SK-N-SH (cell line): ENCODE measurements around the gene CCL4. TPM values are rescaled to one million over a fixed set of nuclear protein-coding genes. Genes with fewer than 3 reads are reported as not detected.

Experiments used
- CTCF ChIA-PET: fragments of 300-600, 350-600 bp; formaldehyde crosslinking; extraction: SDS; loops from one replicate; lab custom pipeline; 2021; lab: Yijun Ruan, JAX
- POLR2A ChIA-PET: fragments of 350-600 bp; sonication (Branson Sonifier 250); formaldehyde crosslinking; extraction: SDS; loops from one replicate; lab custom pipeline; 2020; ENCODE audit warnings: antibody characterized with exemption, inconsistent platforms; lab: Yijun Ruan, JAX
- DNase-seq: peaks from one replicate; pipeline ENCODE4 v3.0.0; 2012
- H2AFZ ChIP-seq: fragments of 200-600 bp; sonication (generic); 2 replicates; pipeline ENCODE4 v1.8.1; 2016; ENCODE audit warnings: antibody characterized with exemption, mild to moderate bottlenecking, low read depth
- H3F3A ChIP-seq: fragments of 200-600 bp; sonication (generic); replicated peaks from 2 replicates; pipeline ENCODE3; 2016; ENCODE audit warnings: antibody characterized with exemption, mild to moderate bottlenecking; ENCODE audit not compliant: insufficient read depth
- H3K27ac ChIP-seq, 2 experiments: fragments of 200-500 bp in 1 of 2; fragments of 200-600 bp in 1 of 2; sonication (Bioruptor generic) in 1 of 2; sonication (generic), shearing (Covaris generic) in 1 of 2; 2 replicates each; pipeline versions ENCODE4 v1.5.1 to v1.6.1; 2014 to 2016; ENCODE audit warnings: low read depth in 2 of 2, inconsistent platforms in 1 of 2, low read length in 1 of 2, mild to moderate bottlenecking in 1 of 2, mixed read lengths in 1 of 2
- H3K27me3 ChIP-seq: fragments of 200-600 bp; sonication (generic), shearing (Covaris generic); 2 replicates; pipeline ENCODE4 v1.6.1; 2016; ENCODE audit warnings: mixed run types; ENCODE audit not compliant: insufficient read depth
- H3K36me3 ChIP-seq, 2 experiments: fragments of 200-500 bp in 1 of 2; fragments of 200-600 bp in 1 of 2; sonication (Bioruptor generic) in 1 of 2; sonication (generic) in 1 of 2; replicated peaks in 1 of 2; 2 replicates each; pipeline versions ENCODE3 to v1.5.1; 2014 to 2016; ENCODE audit warnings: low read length in 1 of 2, mild to moderate bottlenecking in 1 of 2; ENCODE audit not compliant: insufficient read depth in 2 of 2, control insufficient read depth in 1 of 2
- H3K4me1 ChIP-seq, 2 experiments: fragments of 200-500 bp in 1 of 2; fragments of 200-600 bp in 1 of 2; sonication (Bioruptor generic) in 1 of 2; sonication (generic), shearing (Covaris generic) in 1 of 2; 2 replicates each; pipeline versions ENCODE4 v1.5.1 to v1.6.1; 2014 to 2016; ENCODE audit warnings: low read depth in 1 of 2, low read length in 1 of 2, mixed run types in 1 of 2; ENCODE audit not compliant: insufficient read depth in 2 of 2, control insufficient read depth in 1 of 2
- H3K4me2 ChIP-seq: fragments of 200-600 bp; sonication (generic), shearing (Covaris generic); 2 replicates; pipeline ENCODE4 v1.6.1; 2017; ENCODE audit warnings: mixed run types
- H3K4me3 ChIP-seq, 2 experiments: fragments of 200-500 bp in 1 of 2; fragments of 200-600 bp in 1 of 2; sonication (Bioruptor generic) in 1 of 2; sonication (generic), shearing (Covaris generic) in 1 of 2; 2 replicates each; pipeline versions ENCODE4 v1.5.1 to v1.8.1; 2014 to 2016; ENCODE audit warnings: low read depth in 2 of 2, inconsistent platforms in 1 of 2, low read length in 1 of 2, mild to moderate bottlenecking in 1 of 2, mixed read lengths in 1 of 2, moderate library complexity in 1 of 2
- H3K79me2 ChIP-seq: fragments of 200-600 bp; sonication (generic); 2 replicates; pipeline ENCODE4 v1.8.1; 2017; ENCODE audit warnings: mild to moderate bottlenecking; ENCODE audit not compliant: insufficient read depth
- H3K9ac ChIP-seq: fragments of 200-600 bp; sonication (generic); 2 replicates; pipeline ENCODE4 v1.6.1; 2017; ENCODE audit warnings: mixed run types
- H3K9me2 ChIP-seq: fragments of 200-600 bp; sonication (generic); 2 replicates; pipeline ENCODE4 v1.6.1; 2017; ENCODE audit warnings: mixed run types
- H3K9me3 ChIP-seq: fragments of 200-600 bp; sonication (generic); 2 replicates; pipeline ENCODE4 v1.6.1; 2017; ENCODE audit warnings: mixed run types, mild to moderate bottlenecking, moderate library complexity
- H4K20me1 ChIP-seq: fragments of 200-600 bp; sonication (generic); 2 replicates; pipeline ENCODE4 v1.6.1; 2017; ENCODE audit warnings: mild to moderate bottlenecking, mixed run types; ENCODE audit not compliant: insufficient read depth
- ELF1 ChIP-seq: IDR thresholded peaks from 2 replicates; pipeline ENCODE4 v1.4.0; 2012
- FOXM1 ChIP-seq: IDR thresholded peaks from 2 replicates; pipeline ENCODE4 v1.4.0; 2012; ENCODE audit warnings: low read depth, mild to moderate bottlenecking
- GATA2 ChIP-seq: sonication (generic); formaldehyde crosslinking; IDR thresholded peaks from 2 replicates; pipeline ENCODE4 v1.5.0; 2020; ENCODE audit warnings: mild to moderate bottlenecking, missing genetic modification reagents
- JUND ChIP-seq: IDR thresholded peaks from 2 replicates; pipeline ENCODE4 v1.4.0; 2012
- MXI1 ChIP-seq: IDR thresholded peaks from 2 replicates; pipeline ENCODE4 v1.6.1; 2012; ENCODE audit warnings: mild to moderate bottlenecking, low read depth, low read length, improper control_type of control experiment
- NFIC ChIP-seq: IDR thresholded peaks from 2 replicates; pipeline ENCODE4 v1.4.0; 2012; ENCODE audit warnings: borderline replicate concordance
- RFX5 ChIP-seq: IDR thresholded peaks from 2 replicates; pipeline ENCODE4 v1.6.1; 2012; ENCODE audit warnings: mild to moderate bottlenecking, improper control_type of control experiment, low read length
- RXRA ChIP-seq: IDR thresholded peaks from 2 replicates; pipeline ENCODE4 v1.4.0; 2012; ENCODE audit warnings: low read depth, mild to moderate bottlenecking, borderline replicate concordance
- SIN3A ChIP-seq: IDR thresholded peaks from 2 replicates; pipeline ENCODE4 v1.6.1; 2012; ENCODE audit warnings: low read depth, mild to moderate bottlenecking, low read length, moderate library complexity, borderline replicate concordance
- SMC3 ChIP-seq: IDR thresholded peaks from 2 replicates; pipeline ENCODE4 v1.6.1; 2012; ENCODE audit warnings: low read depth, low read length, improper control_type of control experiment
- TAF1 ChIP-seq: IDR thresholded peaks from 2 replicates; pipeline ENCODE4 v1.6.1; 2012; ENCODE audit warnings: low read depth, mild to moderate bottlenecking, low read length, moderate library complexity, borderline replicate concordance
- TCF12 ChIP-seq: IDR thresholded peaks from 2 replicates; pipeline ENCODE4 v1.4.0; 2012
- TEAD4 ChIP-seq: IDR thresholded peaks from 2 replicates; pipeline ENCODE4 v1.4.0; 2012; ENCODE audit warnings: mild to moderate bottlenecking, borderline replicate concordance; ENCODE audit not compliant: insufficient read depth
- WGBS: methylation state at CpG from one replicate; pipeline ENCODE4 v1.1.6; 2017; ENCODE audit warnings: low lambda C conversion rate; 5-methylcytosine and 5-hydroxymethylcytosine counted together
- polyA plus RNA-seq, 3 experiments: library from polyadenylated mRNA; depleted of rRNA; stranded (reverse); fragments of >200 nt; gene quantifications; 2 replicates each; pipeline ENCODE4 v1.2.3, GENCODE V29; 2012
- TF ChIP-seq, protein P1 (sequence below): fragments of 150-350 bp; IDR thresholded peaks from 2 replicates; pipeline ENCODE4 v1.6.1; 2016; ENCODE audit warnings: mild to moderate bottlenecking, low read depth, low read length
- TF ChIP-seq, protein P2 (sequence below): fragments of 200-600 bp; sonication (generic); IDR thresholded peaks from 2 replicates; pipeline ENCODE4 v1.6.1; 2017; ENCODE audit warnings: antibody characterized with exemption, mild to moderate bottlenecking, moderate library complexity
- TF ChIP-seq, protein P3 (sequence below): IDR thresholded peaks from 2 replicates; pipeline ENCODE4 v1.4.0; 2012; ENCODE audit warnings: low read depth, borderline replicate concordance
- TF ChIP-seq, protein P4 (sequence below): IDR thresholded peaks from 2 replicates; pipeline ENCODE4 v1.4.0; 2012; ENCODE audit warnings: low read depth, borderline replicate concordance
- TF ChIP-seq, protein P5 (sequence below): IDR thresholded peaks from 2 replicates; pipeline ENCODE4 v1.4.0; 2012; ENCODE audit warnings: low read depth

Gene CCL4
- polyA plus RNA-seq, 1 of the 3 experiments (the other 2 are of a cell fraction), result not detected

DNA sequence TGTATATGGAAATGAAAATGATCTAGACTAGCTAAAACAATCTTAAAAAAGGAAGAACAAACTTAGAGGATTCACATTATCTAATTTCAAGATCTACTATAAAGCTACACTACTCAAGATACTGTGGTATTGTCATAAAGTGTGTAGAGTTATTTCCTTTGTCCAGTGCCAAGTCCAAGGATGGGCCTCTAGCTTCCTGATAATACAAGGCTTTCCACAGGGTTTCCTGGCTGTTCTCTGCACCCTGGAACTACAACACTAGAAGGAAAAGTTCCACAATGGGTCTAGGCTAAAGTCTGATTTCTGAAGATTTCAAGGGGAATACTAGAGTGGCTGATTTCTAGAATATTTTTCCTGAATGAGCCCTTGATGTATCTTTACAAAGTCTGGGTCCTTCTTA lies 38.6 kb downstream of the CCL4 start:
- no peak overlapping the region for H3K27ac ChIP-seq
- H3K4me3 ChIP-seq, result no peak overlapping the region
- H3K9ac ChIP-seq, result no peak overlapping the region
- no peaks in the 10 kb centered on the region for H3K9me2 ChIP-seq
- CTCF ChIA-PET, result no interaction called here
- no peaks in the 10 kb centered on the region for H3K9me3 ChIP-seq
- peaks cover 6% of the 10 kb centered on the region; the same call in 1 of the 2 replicates for H3K27me3 ChIP-seq
- no peaks in the 10 kb centered on the region for H4K20me1 ChIP-seq
- TF ChIP-seq JUND, result no peak
- TF ChIP-seq SIN3A, result no peak
- no peak for TF ChIP-seq RFX5
- TF ChIP-seq, protein P1, sequence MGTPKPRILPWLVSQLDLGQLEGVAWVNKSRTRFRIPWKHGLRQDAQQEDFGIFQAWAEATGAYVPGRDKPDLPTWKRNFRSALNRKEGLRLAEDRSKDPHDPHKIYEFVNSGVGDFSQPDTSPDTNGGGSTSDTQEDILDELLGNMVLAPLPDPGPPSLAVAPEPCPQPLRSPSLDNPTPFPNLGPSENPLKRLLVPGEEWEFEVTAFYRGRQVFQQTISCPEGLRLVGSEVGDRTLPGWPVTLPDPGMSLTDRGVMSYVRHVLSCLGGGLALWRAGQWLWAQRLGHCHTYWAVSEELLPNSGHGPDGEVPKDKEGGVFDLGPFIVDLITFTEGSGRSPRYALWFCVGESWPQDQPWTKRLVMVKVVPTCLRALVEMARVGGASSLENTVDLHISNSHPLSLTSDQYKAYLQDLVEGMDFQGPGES, result no peak
- TF ChIP-seq, protein P2, sequence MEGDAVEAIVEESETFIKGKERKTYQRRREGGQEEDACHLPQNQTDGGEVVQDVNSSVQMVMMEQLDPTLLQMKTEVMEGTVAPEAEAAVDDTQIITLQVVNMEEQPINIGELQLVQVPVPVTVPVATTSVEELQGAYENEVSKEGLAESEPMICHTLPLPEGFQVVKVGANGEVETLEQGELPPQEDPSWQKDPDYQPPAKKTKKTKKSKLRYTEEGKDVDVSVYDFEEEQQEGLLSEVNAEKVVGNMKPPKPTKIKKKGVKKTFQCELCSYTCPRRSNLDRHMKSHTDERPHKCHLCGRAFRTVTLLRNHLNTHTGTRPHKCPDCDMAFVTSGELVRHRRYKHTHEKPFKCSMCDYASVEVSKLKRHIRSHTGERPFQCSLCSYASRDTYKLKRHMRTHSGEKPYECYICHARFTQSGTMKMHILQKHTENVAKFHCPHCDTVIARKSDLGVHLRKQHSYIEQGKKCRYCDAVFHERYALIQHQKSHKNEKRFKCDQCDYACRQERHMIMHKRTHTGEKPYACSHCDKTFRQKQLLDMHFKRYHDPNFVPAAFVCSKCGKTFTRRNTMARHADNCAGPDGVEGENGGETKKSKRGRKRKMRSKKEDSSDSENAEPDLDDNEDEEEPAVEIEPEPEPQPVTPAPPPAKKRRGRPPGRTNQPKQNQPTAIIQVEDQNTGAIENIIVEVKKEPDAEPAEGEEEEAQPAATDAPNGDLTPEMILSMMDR, result no peak
- no peak for TF ChIP-seq MXI1
- no peak for TF ChIP-seq RXRA
- TF ChIP-seq, protein P3, sequence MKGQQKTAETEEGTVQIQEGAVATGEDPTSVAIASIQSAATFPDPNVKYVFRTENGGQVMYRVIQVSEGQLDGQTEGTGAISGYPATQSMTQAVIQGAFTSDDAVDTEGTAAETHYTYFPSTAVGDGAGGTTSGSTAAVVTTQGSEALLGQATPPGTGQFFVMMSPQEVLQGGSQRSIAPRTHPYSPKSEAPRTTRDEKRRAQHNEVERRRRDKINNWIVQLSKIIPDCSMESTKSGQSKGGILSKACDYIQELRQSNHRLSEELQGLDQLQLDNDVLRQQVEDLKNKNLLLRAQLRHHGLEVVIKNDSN, result no peak
- TF ChIP-seq, protein P4, sequence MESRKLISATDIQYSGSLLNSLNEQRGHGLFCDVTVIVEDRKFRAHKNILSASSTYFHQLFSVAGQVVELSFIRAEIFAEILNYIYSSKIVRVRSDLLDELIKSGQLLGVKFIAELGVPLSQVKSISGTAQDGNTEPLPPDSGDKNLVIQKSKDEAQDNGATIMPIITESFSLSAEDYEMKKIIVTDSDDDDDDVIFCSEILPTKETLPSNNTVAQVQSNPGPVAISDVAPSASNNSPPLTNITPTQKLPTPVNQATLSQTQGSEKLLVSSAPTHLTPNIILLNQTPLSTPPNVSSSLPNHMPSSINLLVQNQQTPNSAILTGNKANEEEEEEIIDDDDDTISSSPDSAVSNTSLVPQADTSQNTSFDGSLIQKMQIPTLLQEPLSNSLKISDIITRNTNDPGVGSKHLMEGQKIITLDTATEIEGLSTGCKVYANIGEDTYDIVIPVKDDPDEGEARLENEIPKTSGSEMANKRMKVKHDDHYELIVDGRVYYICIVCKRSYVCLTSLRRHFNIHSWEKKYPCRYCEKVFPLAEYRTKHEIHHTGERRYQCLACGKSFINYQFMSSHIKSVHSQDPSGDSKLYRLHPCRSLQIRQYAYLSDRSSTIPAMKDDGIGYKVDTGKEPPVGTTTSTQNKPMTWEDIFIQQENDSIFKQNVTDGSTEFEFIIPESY, result no peak
- no peak for TF ChIP-seq GATA2
- TF ChIP-seq ELF1, result no peak
- no peak for TF ChIP-seq TAF1
- POLR2A ChIA-PET, result no interaction called here
- H3K79me2 ChIP-seq, result no peaks in the 10 kb centered on the region
- H3F3A ChIP-seq, result no peaks in the 10 kb centered on the region
- no peaks in the 10 kb centered on the region for H3K36me3 ChIP-seq
- H3K4me2 ChIP-seq, result no peak overlapping the region
- no peaks in the 10 kb centered on the region for H3K4me1 ChIP-seq
- H2AFZ ChIP-seq, result no peak overlapping the region
- no peak for DNase-seq

DNA sequence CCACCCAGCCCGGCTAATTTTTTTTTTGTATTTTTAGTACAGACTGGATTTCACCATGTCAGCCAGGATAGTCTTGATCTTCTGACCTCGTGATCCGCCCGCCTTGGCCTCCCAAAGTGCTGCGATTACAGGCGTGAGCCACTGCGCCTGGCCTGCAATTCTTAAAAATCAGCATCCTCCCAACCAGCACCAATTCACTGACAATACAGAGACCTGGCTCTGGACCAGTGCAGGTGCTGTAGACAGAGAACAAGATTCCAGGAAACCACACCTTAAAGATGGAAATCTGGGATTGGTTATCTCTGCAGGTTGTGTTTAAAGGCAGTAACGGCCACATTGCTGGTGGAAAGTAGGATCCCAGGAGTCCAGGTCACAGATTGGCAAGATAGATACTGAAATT lies 39.2 kb downstream of the CCL4 start:
- TF ChIP-seq TEAD4 (no peak), RXRA (no peak), NFIC (no peak), TAF1 (no peak), FOXM1 (no peak), SMC3 (no peak), TCF12 (no peak)
- TF ChIP-seq, protein P1, result no peak
- TF ChIP-seq, protein P3, result no peak
- TF ChIP-seq, protein P5, sequence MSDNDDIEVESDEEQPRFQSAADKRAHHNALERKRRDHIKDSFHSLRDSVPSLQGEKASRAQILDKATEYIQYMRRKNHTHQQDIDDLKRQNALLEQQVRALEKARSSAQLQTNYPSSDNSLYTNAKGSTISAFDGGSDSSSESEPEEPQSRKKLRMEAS, result no peak
- 35% methylated on average over 8 of the region's 8 CpGs for WGBS
- H3K79me2 ChIP-seq, result no peaks in the 10 kb centered on the region
- H3K4me1 ChIP-seq, result no peaks in the 10 kb centered on the region
- ChIA-PET POLR2A (no interaction called here), CTCF (no interaction called here)
- H3K9me2 ChIP-seq, result no peaks in the 10 kb centered on the region
- H3K4me3 ChIP-seq, result no peak overlapping the region
- H4K20me1 ChIP-seq, result no peaks in the 10 kb centered on the region
- no peak overlapping the region for H3K9ac ChIP-seq
- no peaks in the 10 kb centered on the region for H3K36me3 ChIP-seq
- peaks cover 6% of the 10 kb centered on the region; the same call in 1 of the 2 replicates for H3K27me3 ChIP-seq
- no peak for DNase-seq
- H3K27ac ChIP-seq, result no peak overlapping the region
- no peaks in the 10 kb centered on the region for H3F3A ChIP-seq
- H3K4me2 ChIP-seq, result no peak overlapping the region
- H2AFZ ChIP-seq, result no peak overlapping the region
- no peaks in the 10 kb centered on the region for H3K9me3 ChIP-seq
